Mucosa of rectum (tissue), 2 donors: Measurements from ENCODE around the gene EPHA10.

Experiments used
- H3K27ac ChIP-seq, 2 donors: one replicate each; pipeline ENCODE4 v1.7.0; 2013; ENCODE audit warnings: inconsistent platforms in 2 of 2, low read depth in 2 of 2, low read length in 2 of 2
- H3K27me3 ChIP-seq, 2 donors: one replicate each; pipeline ENCODE4 v1.7.0; 2013; ENCODE audit warnings: low read length in 2 of 2; ENCODE audit not compliant: control insufficient read depth in 2 of 2, insufficient read depth in 2 of 2
- H3K36me3 ChIP-seq, 2 donors: one replicate each; pipeline ENCODE4 v1.7.0; 2013; ENCODE audit warnings: low read length in 2 of 2; ENCODE audit not compliant: control insufficient read depth in 2 of 2, insufficient read depth in 2 of 2
- H3K4me1 ChIP-seq, 2 donors: one replicate each; pipeline ENCODE4 v1.7.0; 2013; ENCODE audit warnings: low read length in 2 of 2, mild to moderate bottlenecking in 1 of 2; ENCODE audit not compliant: control insufficient read depth in 2 of 2, insufficient read depth in 2 of 2
- H3K4me3 ChIP-seq, 2 donors: one replicate each; pipeline ENCODE4 v1.7.0; 2013; ENCODE audit warnings: low read length in 2 of 2
- H3K9ac ChIP-seq, 2 donors: one replicate each; pipeline ENCODE4 v1.7.0; 2013; ENCODE audit warnings: low read length in 2 of 2, low read depth in 1 of 2, mild to moderate bottlenecking in 1 of 2
- H3K9me3 ChIP-seq, 2 donors: one replicate each; pipeline ENCODE4 v1.7.0; 2013; ENCODE audit warnings: low read length in 2 of 2; ENCODE audit not compliant: control insufficient read depth in 2 of 2
- donor health status: healthy.
- donor health status: Normal muscosa, but diverticular disease.

The EPHA10 gene

DNA sequence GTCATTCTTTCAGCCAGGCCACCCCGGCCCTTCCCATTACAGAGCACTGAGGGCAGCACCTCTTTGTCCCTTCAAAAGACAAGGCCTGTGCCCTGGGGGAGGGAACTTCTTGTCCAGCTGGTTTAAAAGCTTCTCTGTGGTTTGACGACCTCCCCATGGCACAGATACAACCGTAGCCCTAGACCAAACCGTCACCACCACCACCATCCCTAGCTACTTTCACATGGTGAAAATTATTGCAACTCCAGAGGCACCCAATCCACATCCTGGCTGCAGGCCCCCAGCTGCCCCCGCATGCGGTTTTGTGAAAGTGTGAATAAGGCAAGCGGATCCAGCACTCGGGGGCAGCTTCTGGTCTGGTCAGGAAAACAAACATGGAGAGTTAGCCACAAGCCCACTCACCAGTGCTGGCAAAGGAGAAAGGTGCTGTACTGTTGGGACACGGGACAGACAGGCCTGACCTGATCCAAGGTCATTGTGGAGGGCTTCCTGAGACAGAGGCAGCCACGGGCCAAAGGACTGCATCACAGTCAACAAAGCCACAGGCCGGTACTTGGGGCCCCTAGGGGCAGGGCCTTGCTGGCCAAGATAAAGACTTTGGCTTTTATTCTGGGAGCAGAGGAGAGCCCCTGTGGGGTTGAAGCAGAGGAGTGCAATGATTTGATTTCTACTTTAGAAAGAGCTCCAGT, 41.4 kb downstream of the EPHA10 start:
- Histone ChIP-seq H3K27me3 (no peaks in the 10 kb centered on the region), H3K4me1 (no peaks in the 10 kb centered on the region), H3K9me3 (no peaks in the 10 kb centered on the region), H3K36me3 (peaks cover 26 to 36% of the 10 kb centered on the region in 2 donors), H3K27ac (no peak overlapping the region), H3K4me3 (no peak overlapping the region), H3K9ac (no peak overlapping the region)

DNA sequence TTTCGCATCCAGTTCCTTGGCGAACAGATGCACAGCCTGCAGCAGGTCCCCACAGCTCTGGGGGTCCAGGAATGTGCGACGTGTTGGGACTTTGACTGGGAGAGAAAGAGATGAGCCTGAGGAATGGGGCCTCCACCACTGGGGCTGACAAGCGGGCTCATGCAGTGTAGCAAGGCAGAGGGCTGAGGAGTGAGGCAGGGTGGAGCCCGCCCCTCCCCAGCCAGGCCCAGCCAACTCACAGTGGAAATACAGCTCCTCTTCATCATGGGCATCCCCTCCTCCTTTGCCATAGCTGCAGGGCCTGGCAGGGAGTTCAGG, 41.9 kb downstream of the EPHA10 start:
- no peak overlapping the region for H3K9ac ChIP-seq
- no peak overlapping the region for H3K4me3 ChIP-seq
- peaks cover 29 to 40% of the 10 kb centered on the region in 2 donors for H3K36me3 ChIP-seq
- H3K4me1 ChIP-seq, result no peaks in the 10 kb centered on the region
- no peaks in the 10 kb centered on the region for H3K27me3 ChIP-seq
- no peaks in the 10 kb centered on the region for H3K9me3 ChIP-seq
- no peak overlapping the region for H3K27ac ChIP-seq

DNA sequence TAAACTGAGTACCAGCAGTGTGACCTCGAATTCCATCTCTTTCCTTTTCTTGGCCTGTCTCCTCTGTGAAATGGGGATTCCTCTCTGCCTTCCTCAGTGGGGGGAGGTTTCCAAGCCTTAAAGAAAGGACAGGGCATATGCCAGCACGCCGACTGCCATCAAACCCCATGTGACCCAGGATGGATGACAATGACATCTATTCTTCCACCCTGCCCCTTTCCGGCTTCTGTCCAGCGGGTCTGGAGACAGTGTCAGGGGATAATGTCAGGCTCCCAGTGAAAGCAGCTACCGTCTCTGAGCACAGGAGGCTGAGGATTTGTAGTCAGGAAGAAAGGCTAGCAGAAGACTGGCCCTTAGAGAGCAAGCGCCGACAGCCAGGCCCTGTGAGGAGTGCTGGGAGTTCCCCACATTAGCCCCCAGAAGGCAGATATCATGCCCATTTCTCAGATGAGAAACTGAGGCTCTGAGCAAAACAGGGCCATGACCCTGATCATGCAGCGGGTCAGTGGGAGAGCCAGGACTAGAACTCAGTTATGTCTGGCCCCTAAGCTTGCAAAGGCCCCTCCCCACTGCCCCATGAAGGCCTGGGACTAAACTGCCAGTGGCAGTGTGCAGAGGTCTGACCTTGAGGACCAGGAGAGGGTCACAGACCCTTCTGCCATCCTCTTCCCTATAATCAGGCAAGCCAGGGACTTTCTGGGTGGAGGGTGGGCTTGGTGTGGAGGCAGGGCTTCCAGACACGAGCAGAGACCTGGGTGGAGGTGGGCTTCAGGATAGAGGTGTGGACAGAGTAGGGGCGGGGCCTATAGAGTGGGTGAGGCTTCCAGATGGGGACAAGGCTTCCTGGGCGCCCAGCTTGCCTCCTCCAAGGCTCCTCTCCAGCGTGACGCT, 42.5 kb downstream of the EPHA10 start:
- no peaks in the 10 kb centered on the region for H3K9me3 ChIP-seq
- H3K36me3 ChIP-seq, result peaks cover 29 to 45% of the 10 kb centered on the region in 2 donors
- no peak overlapping the region for H3K27ac ChIP-seq
- H3K9ac ChIP-seq, result no peak overlapping the region
- no peaks in the 10 kb centered on the region for H3K4me1 ChIP-seq
- H3K4me3 ChIP-seq, result no peak overlapping the region
- no peaks in the 10 kb centered on the region for H3K27me3 ChIP-seq

DNA sequence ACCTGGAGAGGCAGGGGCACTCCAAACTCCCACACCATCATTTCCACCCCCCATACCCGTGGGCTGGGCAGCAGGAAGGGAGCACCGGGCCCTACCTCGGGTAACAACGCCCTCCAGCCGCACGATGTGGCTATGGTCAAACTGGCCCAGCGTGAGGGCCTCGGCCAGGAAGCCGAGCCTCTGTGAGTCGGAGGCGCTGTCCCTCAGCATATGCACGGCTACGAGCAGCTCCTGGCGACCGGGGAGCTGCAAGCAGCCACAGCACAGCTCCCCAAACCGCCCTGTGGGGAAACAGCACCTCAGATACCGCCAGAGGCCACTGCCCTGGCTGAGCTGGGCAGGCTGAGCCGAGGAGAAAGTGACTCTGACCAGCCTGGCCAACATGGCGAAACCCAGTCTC, 43.4 kb downstream of the EPHA10 start:
- Histone ChIP-seq H3K4me3 (no peak overlapping the region), H3K9ac (no peak overlapping the region), H3K27ac (no peak overlapping the region), H3K27me3 (no peaks in the 10 kb centered on the region), H3K4me1 (no peaks in the 10 kb centered on the region), H3K9me3 (no peaks in the 10 kb centered on the region), H3K36me3 (peaks cover 25 to 39% of the 10 kb centered on the region in 2 donors)

DNA sequence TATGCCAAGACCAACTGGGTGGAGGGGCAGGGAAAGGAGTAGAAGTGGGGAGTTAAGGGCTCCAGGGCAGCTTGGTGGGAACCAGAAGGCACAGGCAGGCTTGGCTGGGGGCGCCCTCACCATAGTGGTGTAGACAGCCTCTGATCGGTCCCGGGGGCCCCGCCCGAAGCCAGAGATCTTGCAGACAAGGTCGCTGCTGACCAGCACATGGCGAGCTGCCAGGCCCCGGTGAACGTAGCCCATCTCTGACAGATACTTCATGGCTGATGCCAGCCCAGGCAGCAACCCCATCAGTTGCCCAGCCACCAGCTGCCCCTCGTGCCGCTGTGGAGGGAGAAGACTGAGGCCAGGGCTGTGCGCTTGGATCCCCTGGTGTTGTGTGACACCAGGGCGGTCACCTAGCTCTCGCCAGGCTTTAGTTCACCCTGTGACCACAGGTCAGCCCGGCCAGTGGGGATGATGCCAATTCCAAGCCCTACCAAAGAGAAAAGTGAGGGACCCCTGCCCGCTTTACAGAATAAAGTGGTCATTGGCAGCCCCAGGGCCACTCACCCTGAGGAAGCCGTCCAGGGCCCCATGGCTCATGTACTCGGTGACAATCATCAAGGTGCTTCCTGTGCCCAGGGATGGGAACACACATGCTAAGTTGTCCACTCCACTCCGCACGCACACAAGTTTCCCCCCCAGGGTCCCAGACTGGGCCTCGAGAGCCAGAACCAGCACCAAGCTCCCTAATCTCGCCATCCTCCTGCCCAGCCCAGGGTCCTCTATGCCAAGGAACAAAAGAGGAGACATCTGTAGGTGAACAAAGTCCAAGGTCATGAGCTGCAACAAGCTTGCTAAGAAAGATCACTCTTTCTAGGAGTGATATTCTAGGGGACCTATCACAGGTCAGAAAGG, 44.4 kb downstream of the EPHA10 start:
- Histone ChIP-seq H3K36me3 (peaks cover 16 to 39% of the 10 kb centered on the region in 2 donors), H3K9ac (no peak overlapping the region), H3K27ac (no peak overlapping the region), H3K4me1 (no peaks in the 10 kb centered on the region), H3K27me3 (no peaks in the 10 kb centered on the region), H3K4me3 (no peak overlapping the region), H3K9me3 (no peaks in the 10 kb centered on the region)

DNA sequence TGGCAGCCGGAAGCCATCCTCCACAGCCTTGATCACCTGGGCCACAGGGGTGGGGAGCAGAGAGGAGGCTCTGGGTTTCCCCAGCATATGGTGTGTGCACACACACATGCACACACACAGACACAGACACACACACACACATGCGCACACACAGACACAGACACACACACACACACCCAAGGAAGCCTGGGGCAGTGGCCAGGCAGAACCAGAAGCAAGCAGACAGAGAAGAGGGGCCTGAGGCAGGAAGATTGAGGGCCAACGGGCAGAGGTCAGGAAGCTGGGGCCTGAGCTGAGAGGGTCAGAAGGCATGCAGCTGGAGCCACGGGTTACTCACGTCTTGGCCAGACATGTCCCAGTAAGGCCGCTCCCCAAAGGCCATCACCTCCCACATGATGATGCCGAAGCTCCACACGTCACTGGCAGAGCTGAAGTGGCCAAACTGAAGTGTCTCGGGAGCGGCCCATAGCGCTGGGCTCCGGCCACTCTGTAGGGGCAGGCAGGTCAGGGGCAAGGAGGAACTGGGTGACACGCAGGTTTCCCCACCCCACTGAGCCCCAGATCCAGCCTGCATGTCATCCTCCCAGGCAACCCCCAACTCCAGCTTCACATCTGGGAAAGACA, 45.2 kb downstream of the EPHA10 start:
- H3K27me3 ChIP-seq, result no peaks in the 10 kb centered on the region
- no peaks in the 10 kb centered on the region for H3K4me1 ChIP-seq
- H3K27ac ChIP-seq, result no peak overlapping the region
- no peak overlapping the region for H3K9ac ChIP-seq
- no peak overlapping the region for H3K4me3 ChIP-seq
- peaks cover 12 to 39% of the 10 kb centered on the region in 2 donors for H3K36me3 ChIP-seq
- no peaks in the 10 kb centered on the region for H3K9me3 ChIP-seq

DNA sequence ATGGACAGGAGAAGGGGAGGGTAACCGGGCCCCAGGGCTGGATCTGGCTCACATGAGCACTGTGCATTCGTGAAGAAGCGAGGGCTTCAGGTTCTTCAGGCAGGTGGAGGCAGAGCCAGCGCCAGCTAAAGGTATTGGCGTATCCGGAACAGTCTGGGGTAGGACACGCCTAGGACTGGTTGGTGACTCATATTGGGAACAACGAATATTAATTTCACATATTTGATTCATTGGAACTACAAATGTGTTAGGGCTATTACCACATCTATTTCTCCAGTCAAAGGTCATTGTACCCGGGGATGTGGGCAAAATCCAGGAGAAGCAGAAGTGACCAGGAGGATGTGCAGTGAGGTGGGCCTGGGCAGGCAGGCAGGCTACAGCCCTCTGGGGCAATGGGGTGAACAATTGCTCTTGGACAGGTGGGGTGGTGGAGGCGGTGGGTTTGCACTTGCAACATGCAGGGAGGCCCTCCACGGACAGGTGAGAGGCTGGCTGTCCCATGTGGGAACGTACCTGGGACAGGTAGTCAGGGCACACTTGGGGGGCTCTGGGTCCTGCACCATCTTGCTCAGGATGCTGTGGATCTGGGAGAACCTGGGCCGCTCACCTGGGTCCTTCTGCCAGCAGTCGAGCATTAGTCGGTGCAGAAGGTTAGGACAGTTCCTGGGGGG, 45.9 kb downstream of the EPHA10 start:
- no peaks in the 10 kb centered on the region for H3K9me3 ChIP-seq
- peaks cover 15 to 42% of the 10 kb centered on the region in 2 donors for H3K36me3 ChIP-seq
- no peak overlapping the region for H3K27ac ChIP-seq
- no peaks in the 10 kb centered on the region for H3K4me1 ChIP-seq
- no peak overlapping the region for H3K4me3 ChIP-seq
- H3K27me3 ChIP-seq, result no peaks in the 10 kb centered on the region
- H3K9ac ChIP-seq, result no peak overlapping the region

DNA sequence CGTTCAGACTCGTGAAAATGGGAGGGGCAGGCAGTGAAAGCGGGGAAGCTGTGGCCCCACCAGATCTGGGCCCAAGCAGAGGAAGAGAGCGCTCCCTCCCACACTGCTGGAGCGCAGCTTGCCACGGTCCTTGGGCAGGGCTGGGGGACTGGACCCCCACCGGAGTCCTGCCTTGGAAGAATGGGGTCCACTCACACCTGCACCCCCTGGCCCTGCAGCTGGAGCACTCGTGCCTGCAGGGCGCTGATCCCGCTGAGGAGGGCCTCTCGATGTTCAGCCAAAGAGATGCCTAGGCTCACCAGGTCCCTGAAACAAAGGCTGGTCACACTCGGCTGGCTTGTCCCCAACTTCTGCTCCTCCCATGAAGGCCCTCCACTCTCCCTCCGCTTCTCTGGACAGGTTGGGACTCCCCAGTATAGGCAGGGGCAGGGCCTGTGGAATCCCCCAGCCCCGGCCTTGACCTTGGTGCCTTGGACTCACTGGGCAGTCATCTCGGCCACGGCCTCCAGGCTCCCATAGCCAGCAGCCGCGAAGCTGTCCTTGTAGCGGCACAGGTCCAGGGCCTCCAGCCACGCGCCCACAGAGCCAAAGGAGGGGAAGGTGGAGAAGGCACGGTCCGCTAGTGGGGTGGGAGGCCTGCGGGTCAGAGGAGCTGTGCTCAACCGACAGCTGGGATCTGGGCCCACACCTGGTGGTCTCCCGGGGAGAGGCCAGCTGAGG, 46.6 kb downstream of the EPHA10 start:
- peaks cover 20 to 47% of the 10 kb centered on the region in 2 donors for H3K36me3 ChIP-seq
- no peaks in the 10 kb centered on the region for H3K4me1 ChIP-seq
- no peak overlapping the region for H3K4me3 ChIP-seq
- no peaks in the 10 kb centered on the region for H3K27me3 ChIP-seq
- no peak overlapping the region for H3K9ac ChIP-seq
- H3K27ac ChIP-seq, result no peak overlapping the region
- no peaks in the 10 kb centered on the region for H3K9me3 ChIP-seq

DNA sequence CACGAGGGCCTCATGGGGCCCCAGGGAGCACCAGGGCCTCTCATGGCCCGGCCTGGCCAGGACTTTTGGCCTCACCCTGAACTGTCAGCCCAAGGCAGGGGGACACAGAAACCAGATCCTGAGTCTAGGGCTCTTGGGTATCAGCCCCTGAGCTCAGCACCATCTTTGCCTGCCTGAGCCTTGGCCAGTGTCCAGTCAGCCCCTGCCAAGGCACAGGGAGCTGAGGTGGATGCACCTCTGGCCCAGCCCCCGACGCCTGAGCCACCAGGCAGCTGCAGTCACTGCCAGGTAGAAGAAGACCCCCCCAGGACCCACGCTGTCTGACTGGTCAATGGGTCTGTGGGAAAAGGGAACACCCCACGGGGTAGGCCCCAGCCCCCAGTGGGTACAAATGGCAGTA, 47.3 kb downstream of the EPHA10 start:
- Histone ChIP-seq H3K4me3 (no peak overlapping the region), H3K36me3 (peaks cover 26 to 44% of the 10 kb centered on the region in 2 donors), H3K9me3 (no peaks in the 10 kb centered on the region), H3K27me3 (no peaks in the 10 kb centered on the region), H3K4me1 (no peaks in the 10 kb centered on the region), H3K27ac (no peak overlapping the region), H3K9ac (no peak overlapping the region)
